HEK293 (cell line): Measurements from ENCODE around the gene IRX1.
A peak's percentile ranks its signal among the peaks of the same experiment; 100 is the strongest.

Experiments used
- CTCF ChIA-PET: fragments of 350-600 bp; formaldehyde crosslinking; extraction: SDS; loops from one replicate; lab custom pipeline; 2021; ENCODE audit warnings: antibody characterized with exemption; lab: Yijun Ruan, JAX
- POLR2A ChIA-PET: fragments of 300-600 bp; formaldehyde crosslinking; extraction: SDS; loops from one replicate; lab custom pipeline; 2020; ENCODE audit warnings: antibody characterized with exemption, inconsistent platforms; lab: Yijun Ruan, JAX
- H3K27ac ChIP-seq: fragments of 200-500 bp; sonication (Bioruptor generic); 2 replicates; pipeline ENCODE4 v1.5.1; 2014; ENCODE audit warnings: low read depth, low read length, control low read depth, inconsistent platforms; ENCODE audit errors: extremely low read depth
- H3K36me3 ChIP-seq, 2 experiments: fragments of 200-500 bp in 1 of 2; sonication (Bioruptor generic) in 1 of 2; 1 replicate in 1 of 2; 2 replicates in 1 of 2; pipeline ENCODE4 v1.5.1; 2014 to 2017; ENCODE audit warnings: inconsistent platforms in 2 of 2, low read length in 2 of 2; ENCODE audit not compliant: control insufficient read depth in 2 of 2, insufficient read depth in 1 of 2
- H3K4me1 ChIP-seq: fragments of 200-500 bp; sonication (Bioruptor generic); 2 replicates; pipeline ENCODE4 v1.5.1; 2014; ENCODE audit warnings: mild to moderate bottlenecking, low read length, inconsistent platforms; ENCODE audit not compliant: control insufficient read depth, insufficient read depth
- H3K4me3 ChIP-seq: 2 replicates; pipeline ENCODE4 v1.5.1; 2011; ENCODE audit warnings: low read depth, mild to moderate bottlenecking, control low read depth, low read length, moderate library complexity
- H3K9me3 ChIP-seq: fragments of 200-500 bp; sonication (Bioruptor generic); 2 replicates; pipeline ENCODE4 v1.5.1; 2014; ENCODE audit warnings: low read depth, low read length, inconsistent platforms; ENCODE audit not compliant: control insufficient read depth, insufficient read depth
- EGR2 ChIP-seq: fragments of 450-650 bp; formaldehyde crosslinking; IDR thresholded peaks from 2 replicates; pipeline ENCODE4 v1.5.1; 2016; ENCODE audit warnings: low read depth, missing biosample characterization, missing genetic modification characterization
- KLF8 ChIP-seq: fragments of 450-650 bp; formaldehyde crosslinking; IDR thresholded peaks from 2 replicates; pipeline ENCODE4 v1.5.1; 2016; ENCODE audit warnings: missing biosample characterization, missing genetic modification characterization
- KLF9 ChIP-seq: fragments of 450-650 bp; formaldehyde crosslinking; IDR thresholded peaks from 2 replicates; pipeline ENCODE4 v1.5.1; 2016; ENCODE audit warnings: missing biosample characterization, missing genetic modification characterization, low read depth
- PRDM4 ChIP-seq: fragments of 450-650 bp; formaldehyde crosslinking; IDR thresholded peaks from 2 replicates; pipeline ENCODE4 v1.5.1; 2017; ENCODE audit warnings: missing biosample characterization, missing genetic modification characterization
- WT1 ChIP-seq: fragments of 450-650 bp; formaldehyde crosslinking; IDR thresholded peaks from 2 replicates; pipeline ENCODE4 v1.5.1; 2016; ENCODE audit warnings: missing biosample characterization, missing genetic modification characterization
- ZBTB11 ChIP-seq: fragments of 450-650 bp; formaldehyde crosslinking; conservative IDR thresholded peaks from 2 replicates; pipeline ENCODE4 v1.5.1; 2016; ENCODE audit warnings: low read depth, missing biosample characterization, missing genetic modification characterization
- ZBTB49 ChIP-seq: fragments of 450-650 bp; formaldehyde crosslinking; IDR thresholded peaks from 2 replicates; pipeline ENCODE4 v1.5.1; 2016; ENCODE audit warnings: missing biosample characterization, missing genetic modification characterization, low read depth
- ZNF132 ChIP-seq: fragments of 450-650 bp; formaldehyde crosslinking; IDR thresholded peaks from 2 replicates; pipeline ENCODE4 v1.5.1; 2017; ENCODE audit warnings: missing biosample characterization, missing genetic modification characterization, borderline replicate concordance
- ZNF146 ChIP-seq: fragments of 450-650 bp; formaldehyde crosslinking; IDR thresholded peaks from 2 replicates; pipeline ENCODE4 v1.5.1; 2016; ENCODE audit warnings: missing biosample characterization, missing genetic modification characterization
- ZNF26 ChIP-seq: fragments of 450-650 bp; formaldehyde crosslinking; IDR thresholded peaks from 2 replicates; pipeline ENCODE4 v1.5.1; 2016; ENCODE audit warnings: missing biosample characterization, missing genetic modification characterization
- ZNF391 ChIP-seq: fragments of 450-650 bp; formaldehyde crosslinking; IDR thresholded peaks from 2 replicates; pipeline ENCODE4 v1.5.1; 2016; ENCODE audit warnings: low read depth, missing biosample characterization, missing genetic modification characterization, borderline replicate concordance
- ZNF394 ChIP-seq: fragments of 450-650 bp; formaldehyde crosslinking; IDR thresholded peaks from 2 replicates; pipeline ENCODE4 v1.5.1; 2016; ENCODE audit warnings: missing biosample characterization, missing genetic modification characterization, mild to moderate bottlenecking, moderate library complexity, borderline replicate concordance
- ZNF416 ChIP-seq: fragments of 450-650 bp; formaldehyde crosslinking; IDR thresholded peaks from 2 replicates; pipeline ENCODE4 v1.5.1; 2016; ENCODE audit warnings: missing biosample characterization, missing genetic modification characterization
- ZNF473 ChIP-seq: fragments of 450-650 bp; formaldehyde crosslinking; IDR thresholded peaks from 2 replicates; pipeline ENCODE4 v1.5.1; 2017; ENCODE audit warnings: missing biosample characterization, missing genetic modification characterization
- ZNF580 ChIP-seq: fragments of 450-650 bp; formaldehyde crosslinking; IDR thresholded peaks from 2 replicates; pipeline ENCODE4 v1.5.1; 2016; ENCODE audit warnings: missing biosample characterization, missing genetic modification characterization
- ZNF610 ChIP-seq: fragments of 450-650 bp; formaldehyde crosslinking; IDR thresholded peaks from 2 replicates; pipeline ENCODE4 v1.5.1; 2016; ENCODE audit warnings: missing biosample characterization, missing genetic modification characterization, borderline replicate concordance
- ZNF785 ChIP-seq: fragments of 450-650 bp; formaldehyde crosslinking; IDR thresholded peaks from 2 replicates; pipeline ENCODE4 v1.5.1; 2016; ENCODE audit warnings: missing biosample characterization, missing genetic modification characterization
- ZSCAN16 ChIP-seq: fragments of 450-650 bp; formaldehyde crosslinking; IDR thresholded peaks from 2 replicates; pipeline ENCODE4 v1.5.1; 2016; ENCODE audit warnings: missing biosample characterization, missing genetic modification characterization
- TF ChIP-seq, protein P1 (sequence below): fragments of 450-650 bp; formaldehyde crosslinking; optimal IDR thresholded peaks from 2 replicates; pipeline ENCODE3; 2016; ENCODE audit warnings: missing biosample characterization, mild to moderate bottlenecking, missing genetic modification characterization

Gene IRX1

GRCh38 chr5:3592298-3592697 is 3.3 kb upstream of the IRX1 start:
- ChIA-PET CTCF (no interaction called here), POLR2A (no interaction called here)
- TF ChIP-seq ZNF473 (tag by site-specific recombination) = no peak
- H3K4me1 ChIP-seq = no peaks in the 10 kb centered on the region
- no peaks in the 10 kb centered on the region for H3K9me3 ChIP-seq
- no peaks in the 10 kb centered on the region for H3K36me3 ChIP-seq
- no peak overlapping the region for H3K27ac ChIP-seq
- no peak overlapping the region for H3K4me3 ChIP-seq

DNA sequence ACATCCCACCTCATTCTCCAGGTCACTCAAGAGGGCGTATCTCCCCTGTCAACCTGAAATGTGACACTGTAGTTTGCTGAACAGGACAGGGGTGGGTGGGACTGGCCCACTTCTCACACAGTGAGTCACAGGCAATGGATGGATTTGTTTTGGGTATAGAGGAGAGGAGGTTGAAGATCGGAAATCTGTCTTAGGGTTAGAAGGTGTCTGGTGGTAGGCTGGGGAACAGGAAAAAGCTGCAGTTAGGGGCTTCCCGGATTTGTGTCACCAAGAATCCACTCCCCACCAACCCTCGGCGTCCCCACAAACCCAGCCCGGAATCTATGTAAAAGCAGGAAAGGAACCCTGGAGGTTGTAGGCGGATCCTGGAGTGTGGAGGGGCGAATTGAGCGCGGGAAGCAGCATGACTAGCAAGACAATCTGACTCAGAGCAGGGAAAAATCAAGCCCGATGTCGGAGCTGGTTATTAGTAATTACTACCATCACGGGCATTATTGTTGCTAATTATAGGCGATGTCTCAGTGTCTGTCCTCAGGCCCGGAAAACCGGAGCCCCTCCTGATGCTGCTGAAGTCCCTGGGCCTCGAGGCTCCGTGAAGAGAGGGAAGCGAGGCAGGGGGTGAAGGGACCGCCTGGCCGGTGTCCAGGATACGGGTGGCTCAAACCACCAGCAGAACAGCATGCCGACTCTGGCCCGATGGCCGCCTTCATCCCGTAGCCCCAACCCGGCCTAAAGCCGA is 1.7 kb upstream of the IRX1 start:
- H3K36me3 ChIP-seq = no peaks in the 10 kb centered on the region
- no peak overlapping the region for H3K4me3 ChIP-seq
- H3K27ac ChIP-seq = no peak overlapping the region
- POLR2A ChIA-PET = no interaction called here
- H3K9me3 ChIP-seq = no peaks in the 10 kb centered on the region
- H3K4me1 ChIP-seq = no peaks in the 10 kb centered on the region
- TF ChIP-seq, protein P1, sequence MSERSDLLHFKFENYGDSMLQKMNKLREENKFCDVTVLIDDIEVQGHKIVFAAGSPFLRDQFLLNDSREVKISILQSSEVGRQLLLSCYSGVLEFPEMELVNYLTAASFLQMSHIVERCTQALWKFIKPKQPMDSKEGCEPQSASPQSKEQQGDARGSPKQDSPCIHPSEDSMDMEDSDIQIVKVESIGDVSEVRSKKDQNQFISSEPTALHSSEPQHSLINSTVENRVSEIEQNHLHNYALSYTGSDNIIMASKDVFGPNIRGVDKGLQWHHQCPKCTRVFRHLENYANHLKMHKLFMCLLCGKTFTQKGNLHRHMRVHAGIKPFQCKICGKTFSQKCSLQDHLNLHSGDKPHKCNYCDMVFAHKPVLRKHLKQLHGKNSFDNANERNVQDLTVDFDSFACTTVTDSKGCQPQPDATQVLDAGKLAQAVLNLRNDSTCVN = no peak
- TF ChIP-seq EGR2 (tag by site-specific recombination) (peak; percentile 45; the same call in 1 of the 2 replicates), ZNF394 (no peak), ZBTB11 (peak; percentile 33; the same call in 1 of the 2 replicates), ZNF132 (no peak)
- CTCF ChIA-PET = interaction anchor here (0.5 kb wide), 1 partner anchor 412 kb away, joined by 3 read pairs; no protein-coding TSS in a partner anchor

- Histone ChIP-seq H3K9me3 (no peaks in the 10 kb centered on the region), H3K4me1 (no peaks in the 10 kb centered on the region), H3K27ac (no peak overlapping the region), H3K4me3 (no peak overlapping the region), H3K36me3 (no peaks in the 10 kb centered on the region)
- ChIA-PET CTCF (no interaction called here), POLR2A (no interaction called here)
- no peak for TF ChIP-seq ZNF26
- no peak for TF ChIP-seq ZNF610 (tag by site-specific recombination)
- TF ChIP-seq ZBTB49 (tag by site-specific recombination) = no peak
- TF ChIP-seq ZNF580 (tag by site-specific recombination) = no peak
- TF ChIP-seq ZNF785 (tag by site-specific recombination) = no peak
- no peak for TF ChIP-seq KLF9 (tag by site-specific recombination)
- no peak for TF ChIP-seq KLF8 (tag by site-specific recombination)
- TF ChIP-seq ZNF391 (tag by site-specific recombination) = no peak
- no peak for TF ChIP-seq WT1
- no peak for TF ChIP-seq ZSCAN16 (tag by site-specific recombination)
- TF ChIP-seq PRDM4 (tag by site-specific recombination) = no peak
- no peak for TF ChIP-seq ZNF146 (tag by site-specific recombination)
- TF ChIP-seq ZNF416 (tag by site-specific recombination) = no peak
These were observed 1.1 kb upstream of the IRX1 start for GRCh38 chr5:3594510-3595005.
